ENCODE results near the gene RPS19. TPM values are rescaled to one million over a fixed set of nuclear protein-coding genes. Genes with fewer than 3 reads are reported as not detected.

Gene RPS19
- 956 TPM for total RNA-seq

DNA sequence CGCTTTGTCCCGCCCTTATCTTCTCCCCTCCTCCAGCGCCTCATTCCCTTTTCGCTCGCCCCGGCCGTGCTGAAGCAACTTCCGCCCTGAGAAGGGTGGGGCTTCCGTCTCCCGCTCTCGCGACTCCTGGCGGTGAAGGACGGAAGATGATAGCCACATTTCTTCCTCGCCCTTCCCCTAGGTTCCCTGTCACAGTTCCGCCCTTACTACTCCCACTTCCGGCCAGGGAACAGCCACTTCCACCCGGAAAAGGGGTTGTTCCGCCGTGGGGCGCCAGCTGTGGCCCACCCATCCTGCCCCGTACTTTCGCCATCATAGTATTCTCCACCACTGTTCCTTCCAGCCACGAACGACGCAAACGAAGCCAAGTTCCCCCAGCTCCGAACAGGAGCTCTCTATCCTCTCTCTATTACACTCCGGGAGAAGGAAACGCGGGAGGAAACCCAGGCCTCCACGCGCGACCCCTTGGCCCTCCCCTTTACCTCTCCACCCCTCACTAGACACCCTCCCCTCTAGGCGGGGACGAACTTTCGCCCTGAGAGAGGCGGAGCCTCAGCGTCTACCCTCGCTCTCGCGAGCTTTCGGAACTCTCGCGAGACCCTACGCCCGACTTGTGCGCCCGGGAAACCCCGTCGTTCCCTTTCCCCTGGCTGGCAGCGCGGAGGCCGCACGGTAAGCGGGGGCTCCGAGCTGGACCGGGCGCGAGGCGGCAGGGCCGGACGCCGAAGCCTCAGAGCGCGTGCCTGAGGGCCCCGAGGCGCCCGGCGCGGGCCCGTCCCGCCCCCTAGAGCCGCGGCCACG is at the start of gene RPS19:
Gene RPS19 (plus strand): TSS at position 638 of the 801 bp plus-strand sequence. CDS start 520 bp downstream, outside the sequence.
- peak; percentile 92 to 99 for DNase-seq (ENCODE audit: low spot score in 2 of 2)
- intact Hi-C loops (cut with DNase I): loop anchor here (1.0 to 10.0 kb wide), 4 partner anchors 24 to 545 kb away; partner anchors contain the start of gene ZNF574
- Histone ChIP-seq H3K4me3 (peak within 1 kb of the TSS; percentile 83 to 99), H3K27me3 (no peaks in the 10 kb centered on the region), H3K36me3 (peaks cover 35 to 38% of the 10 kb centered on the region in 2 donors), H3K27ac (peak within 1 kb of the TSS; percentile 92 to 95), H3K9me3 (no peaks in the 10 kb centered on the region), H3K4me1 (peaks cover 23 to 27% of the 10 kb centered on the region in 2 donors)
- TF ChIP-seq CTCF (IDR thresholded peaks at IDR 0.05): peak; percentile 60 to 63 (median 60)

DNA sequence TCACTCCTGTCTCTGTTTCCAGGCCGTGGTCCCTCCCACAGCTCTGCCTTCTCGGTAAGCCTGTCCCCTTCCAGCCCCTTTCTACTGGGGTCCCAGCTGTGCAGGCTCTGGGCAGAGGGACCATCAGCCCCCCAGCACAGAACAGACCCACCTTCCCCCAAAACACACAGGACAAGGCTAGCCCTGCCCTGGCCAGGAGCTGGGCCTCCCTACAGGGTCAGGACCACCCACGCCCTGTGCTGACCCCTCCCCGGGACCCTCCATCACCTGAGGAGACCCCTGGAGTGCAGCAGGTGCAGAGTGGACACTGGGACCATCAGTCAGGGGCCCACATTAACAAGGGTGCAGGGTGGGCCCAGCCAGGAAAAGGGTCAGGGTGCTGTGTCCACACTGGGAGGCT is 49.8 kb upstream of the RPS19 start:
- no peaks in the 10 kb centered on the region for H3K36me3 ChIP-seq
- H3K4me1 ChIP-seq: no peaks in the 10 kb centered on the region
- no peaks in the 10 kb centered on the region for H3K27me3 ChIP-seq
- no peak overlapping the region for H3K27ac ChIP-seq
- no peak overlapping the region for H3K4me3 ChIP-seq
- DNase-seq (ENCODE audit: low spot score in 2 of 2): no peak
- TF ChIP-seq CTCF (IDR thresholded peaks at IDR 0.05): no peak
- no peaks in the 10 kb centered on the region for H3K9me3 ChIP-seq
- intact Hi-C loops (cut with DNase I): no loop called here

DNA sequence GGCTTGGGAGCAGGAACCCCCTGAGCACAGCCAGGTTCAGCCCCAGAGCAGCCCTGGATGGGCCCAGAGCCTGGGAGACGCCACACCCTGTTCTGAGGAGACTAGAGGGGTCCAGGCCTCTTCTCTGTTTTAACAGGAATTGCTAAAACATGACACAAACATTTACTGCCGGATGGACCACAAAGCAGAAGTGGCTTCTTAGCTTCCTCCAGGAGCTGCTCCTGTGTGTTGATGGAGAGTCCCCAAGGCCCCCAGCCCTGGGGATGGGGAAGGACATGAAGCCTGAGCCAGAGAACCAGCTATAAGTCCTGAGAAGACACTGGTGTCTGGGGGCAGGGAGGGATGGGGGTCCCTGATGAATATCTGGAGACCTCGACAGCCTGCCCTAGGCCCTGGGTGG is 49.0 kb upstream of the RPS19 start:
- TF ChIP-seq CTCF (IDR thresholded peaks at IDR 0.05): no peak
- H3K4me1 ChIP-seq: no peaks in the 10 kb centered on the region
- no peaks in the 10 kb centered on the region for H3K27me3 ChIP-seq
- no peak overlapping the region for H3K4me3 ChIP-seq
- intact Hi-C loops (cut with DNase I): no loop called here
- H3K27ac ChIP-seq: no peak overlapping the region
- H3K9me3 ChIP-seq: no peaks in the 10 kb centered on the region
- H3K36me3 ChIP-seq: no peaks in the 10 kb centered on the region
- DNase-seq (ENCODE audit: low spot score in 2 of 2): no peak

- no peak overlapping the region for H3K27ac ChIP-seq
- no peak for DNase-seq (ENCODE audit: low spot score in 2 of 2)
- intact Hi-C loops (cut with DNase I): no loop called here
- no peaks in the 10 kb centered on the region for H3K4me1 ChIP-seq
- H3K27me3 ChIP-seq: no peaks in the 10 kb centered on the region
- H3K9me3 ChIP-seq: no peaks in the 10 kb centered on the region
- no peak for TF ChIP-seq CTCF (IDR thresholded peaks at IDR 0.05)
- H3K36me3 ChIP-seq: no peaks in the 10 kb centered on the region
- H3K4me3 ChIP-seq: no peak overlapping the region
Observed at GRCh38 chr19:41811981-41812380, 48.1 kb upstream of the RPS19 start.

- TF ChIP-seq CTCF (IDR thresholded peaks at IDR 0.05): no peak
- Histone ChIP-seq H3K9me3 (no peaks in the 10 kb centered on the region), H3K4me3 (no peak overlapping the region), H3K27me3 (no peaks in the 10 kb centered on the region), H3K36me3 (no peaks in the 10 kb centered on the region), H3K4me1 (no peaks in the 10 kb centered on the region), H3K27ac (no peak overlapping the region)
- no peak for DNase-seq (ENCODE audit: low spot score in 2 of 2)
- intact Hi-C loops (cut with DNase I): no loop called here
Observed at GRCh38 chr19:41813911-41814310, 46.1 kb upstream of the RPS19 start.

All from ascending aorta (tissue), 2 donors.